ACHN (cell line): ENCODE data around the gene SIRT7.

Source experiments
- DNase-seq: peaks from one replicate; pipeline ENCODE4 v3.0.0-alpha.2; 2015
- in situ Hi-C: cut with HindIII; loops from 2 replicates; pipeline ENCODE4 v1.10.0; 2017; ENCODE audit warnings: low sequenced_read_pairs, low pct_ligation_motif_present, low pct_unique_long_range_greater_than_20kb

SIRT7 gene

DNA sequence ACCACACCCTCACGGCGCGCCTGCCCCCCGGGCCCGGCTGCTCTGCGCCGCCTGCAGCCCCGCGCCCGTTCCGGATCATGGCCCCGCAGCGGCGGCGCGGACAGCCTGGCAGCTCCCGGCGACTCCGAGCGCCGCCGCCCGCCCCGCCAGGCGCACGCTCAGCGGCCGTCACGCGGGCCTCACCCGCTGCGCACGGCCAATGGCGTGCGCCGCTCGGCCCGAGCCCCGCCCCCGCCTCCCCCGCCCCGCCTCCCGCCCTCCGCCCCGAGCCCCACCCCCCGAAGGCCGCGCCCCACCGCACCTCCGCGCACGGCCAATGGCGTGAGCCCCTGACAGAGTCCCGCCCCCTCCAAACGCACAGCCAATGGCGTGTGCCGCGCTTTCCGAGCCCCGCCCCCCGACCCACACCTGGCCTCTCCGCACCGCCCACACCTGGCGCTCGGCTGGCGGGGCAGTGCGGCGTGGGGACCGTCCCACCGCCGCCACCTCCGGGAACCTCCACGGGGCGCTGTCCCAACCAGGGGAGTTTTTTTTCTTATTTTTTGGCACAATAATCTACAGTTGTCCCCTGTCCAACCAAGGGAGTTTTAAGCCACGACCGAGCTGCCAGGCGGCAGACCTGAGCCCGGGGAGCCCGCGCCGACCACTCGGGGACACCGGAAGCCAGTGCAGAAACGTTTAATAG, 6.6 kb downstream of the SIRT7 start, which contains the start of gene PCYT2:
Gene PCYT2 (minus strand): TSS at position 123 of the 685 bp plus-strand sequence. CDS start 44 bp downstream, at position 79.
- peak; percentile 85 for DNase-seq
- in situ Hi-C loops, result no loop called here

DNA sequence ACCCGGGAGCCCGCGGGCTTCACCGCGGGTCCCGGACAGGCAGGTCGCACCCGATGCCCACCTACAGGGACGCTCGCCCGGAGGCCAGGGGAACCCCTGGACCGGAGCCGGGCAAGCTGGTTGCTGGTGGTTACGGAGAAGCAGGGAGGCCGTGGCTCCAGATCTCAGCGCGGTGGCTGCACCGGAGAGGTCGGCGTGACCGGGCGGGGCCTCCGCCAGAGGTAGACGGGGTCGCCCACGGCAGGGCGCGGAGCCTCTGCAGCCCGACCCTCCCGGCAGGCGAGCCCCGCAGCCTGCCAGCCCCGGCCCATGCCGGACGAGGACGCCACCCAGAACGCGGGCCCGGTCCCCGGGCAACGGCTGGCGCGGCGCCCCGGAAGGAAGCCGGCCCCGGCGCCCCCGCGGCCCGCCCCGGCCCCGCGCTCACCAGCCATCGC, 7.1 kb downstream of the SIRT7 start:
- in situ Hi-C loops, result no loop called here

DNA sequence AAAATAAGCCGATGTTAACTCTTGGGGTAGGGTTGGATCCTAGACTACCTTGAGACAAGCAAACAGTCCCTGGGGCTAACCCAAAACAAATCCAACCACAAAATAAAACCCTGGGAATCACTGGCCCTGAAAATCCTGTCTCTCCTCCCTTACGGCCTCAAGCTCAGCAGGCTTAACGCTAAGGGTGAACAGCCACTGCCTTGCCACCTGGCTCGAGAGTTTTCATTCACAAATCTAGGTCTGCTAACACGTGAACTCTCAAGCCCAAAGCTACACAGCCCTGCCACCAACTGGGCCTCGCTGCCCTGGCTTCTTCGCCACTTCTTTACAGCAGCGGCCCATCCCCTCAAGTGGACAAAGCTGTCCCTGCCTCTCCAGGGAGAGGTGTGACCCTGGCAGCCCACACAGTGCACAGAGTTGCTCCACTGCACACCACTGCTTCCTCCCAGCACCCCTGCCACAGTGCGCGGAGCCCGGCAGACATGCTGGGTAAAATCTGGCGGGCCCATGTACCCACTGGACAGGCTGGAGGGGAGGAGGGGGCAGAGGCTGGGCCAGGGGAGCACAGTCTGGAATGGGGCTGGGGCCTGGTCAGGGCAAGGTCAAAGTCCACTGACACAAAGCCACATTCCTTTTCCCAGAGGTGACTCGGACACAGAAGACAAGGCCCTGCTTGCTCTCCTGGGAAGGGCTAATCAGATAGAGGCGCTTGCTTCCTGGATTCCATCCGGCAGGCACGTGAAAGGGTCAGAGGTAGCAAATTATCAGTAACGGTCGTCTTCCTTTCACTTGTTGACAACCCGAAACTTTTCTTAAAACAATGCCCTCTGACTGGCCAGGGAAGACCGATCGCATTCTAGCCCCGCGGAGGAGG, 7.8 kb downstream of the SIRT7 start:
- in situ Hi-C loops, result no loop called here
- no peak for DNase-seq

More for the DNA sequence above, 7.1 kb downstream of the SIRT7 start:
- peak; percentile 15 for DNase-seq

GRCh38 chr17:81909231-81909630, 8.7 kb downstream of the SIRT7 start:
- in situ Hi-C loops, result no loop called here
- DNase-seq, result no peak

DNA sequence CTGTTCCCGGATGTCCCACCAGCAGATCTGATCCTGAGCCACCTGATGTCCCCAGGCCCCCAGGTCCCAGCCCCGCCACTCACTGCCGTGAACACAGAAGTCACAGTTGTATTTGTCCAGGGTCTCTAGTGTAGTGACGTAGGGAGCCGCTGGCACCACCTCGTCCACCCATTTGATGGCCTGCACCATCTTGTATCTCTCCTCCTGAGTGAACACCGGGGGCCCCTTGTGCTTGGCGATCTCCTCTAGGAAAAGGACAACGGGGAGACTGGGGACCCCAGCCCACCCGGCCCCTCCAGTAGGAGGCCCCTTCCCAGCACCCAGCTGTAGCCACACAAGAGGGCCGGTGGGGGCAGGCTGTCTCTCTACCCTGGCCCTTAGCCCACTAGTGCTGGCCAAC, 9.2 kb downstream of the SIRT7 start:
- in situ Hi-C loops, result no loop called here
- no peak for DNase-seq

- in situ Hi-C loops, result no loop called here
These were observed 10.5 kb downstream of the SIRT7 start for GRCh38 chr17:81907219-81908145.

GRCh38 chr17:81906476-81907218, 11.3 kb downstream of the SIRT7 start:
- DNase-seq, result no peak

More at GRCh38 chr17:81907219-81908145, 10.5 kb downstream of the SIRT7 start:
- no peak for DNase-seq

DNA sequence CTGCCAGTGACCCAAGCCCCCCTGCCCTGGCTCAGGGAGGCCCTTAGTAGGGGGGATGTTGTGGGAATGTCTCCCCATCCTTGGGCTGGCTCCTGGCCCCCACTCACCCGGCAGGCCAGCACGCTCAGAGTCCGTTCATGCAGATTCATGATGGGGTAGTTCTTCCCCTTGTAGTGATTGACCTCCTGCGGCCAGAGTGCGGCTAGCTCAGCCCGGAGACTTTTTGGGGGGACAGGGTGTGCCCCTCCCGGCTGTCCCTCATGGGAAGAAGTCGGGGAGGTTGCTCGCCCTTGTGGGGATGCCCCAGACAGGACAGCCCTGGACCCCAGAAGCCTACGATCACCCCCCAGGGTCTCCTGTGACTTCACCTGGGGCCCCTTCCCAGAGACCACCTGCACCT, 12.0 kb downstream of the SIRT7 start:
- in situ Hi-C loops, result no loop called here
- DNase-seq, result no peak

More at GRCh38 chr17:81906476-81907218, 11.3 kb downstream of the SIRT7 start:
- in situ Hi-C loops, result no loop called here

GRCh38 chr17:81905424-81905875, 12.5 kb downstream of the SIRT7 start:
- in situ Hi-C loops, result no loop called here
- no peak for DNase-seq

DNA sequence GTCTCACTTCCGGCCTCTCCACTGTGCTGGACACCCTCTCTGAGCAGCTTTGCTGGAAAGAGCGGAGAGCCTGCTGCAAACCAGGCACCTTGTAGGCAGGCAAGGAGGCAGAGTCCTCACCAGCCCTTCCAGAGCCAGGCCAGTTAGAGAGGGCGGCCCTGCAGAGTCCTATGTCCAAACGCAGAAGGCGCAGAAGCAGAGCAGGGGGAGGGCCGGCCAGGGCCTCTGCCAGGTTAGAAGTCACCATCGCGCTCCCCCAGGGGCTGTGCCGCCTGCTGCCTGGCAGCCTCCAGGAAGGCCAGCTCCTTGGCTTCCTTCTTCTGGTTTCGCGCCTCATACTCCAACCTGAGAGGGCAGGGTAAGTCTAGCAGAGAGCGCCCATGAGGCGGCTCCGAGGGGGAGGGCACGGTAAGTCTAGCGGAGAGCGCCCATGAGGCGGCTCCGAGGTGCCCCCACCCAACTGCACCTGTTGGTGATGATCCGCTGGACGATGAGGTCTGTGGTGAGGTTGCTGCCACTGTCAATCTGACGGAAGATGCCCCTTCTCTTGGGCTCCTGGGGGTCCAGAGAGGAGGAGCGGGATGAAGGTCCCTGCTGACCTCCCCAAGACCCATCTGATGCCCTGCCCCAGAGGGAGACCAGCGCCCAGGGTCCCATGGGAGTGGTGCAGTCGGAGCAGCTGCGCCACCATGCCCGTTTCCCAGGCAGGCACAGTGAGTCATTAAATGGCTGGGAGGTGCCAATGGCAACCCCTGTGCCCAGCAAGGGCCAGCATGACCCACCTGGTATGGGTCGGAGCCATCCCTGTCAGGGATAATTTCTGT, 13.2 kb downstream of the SIRT7 start:
- in situ Hi-C loops, result no loop called here
- DNase-seq, result no peak

GRCh38 chr17:81903896-81904599, 13.9 kb downstream of the SIRT7 start:
- in situ Hi-C loops, result no loop called here
- no peak for DNase-seq

GRCh38 chr17:81903415-81903831, 14.6 kb downstream of the SIRT7 start:
- in situ Hi-C loops, result no loop called here
- DNase-seq, result no peak

- in situ Hi-C loops, result no loop called here
- DNase-seq, result no peak
These were observed 15.1 kb downstream of the SIRT7 start for GRCh38 chr17:81902653-81903414.

DNA sequence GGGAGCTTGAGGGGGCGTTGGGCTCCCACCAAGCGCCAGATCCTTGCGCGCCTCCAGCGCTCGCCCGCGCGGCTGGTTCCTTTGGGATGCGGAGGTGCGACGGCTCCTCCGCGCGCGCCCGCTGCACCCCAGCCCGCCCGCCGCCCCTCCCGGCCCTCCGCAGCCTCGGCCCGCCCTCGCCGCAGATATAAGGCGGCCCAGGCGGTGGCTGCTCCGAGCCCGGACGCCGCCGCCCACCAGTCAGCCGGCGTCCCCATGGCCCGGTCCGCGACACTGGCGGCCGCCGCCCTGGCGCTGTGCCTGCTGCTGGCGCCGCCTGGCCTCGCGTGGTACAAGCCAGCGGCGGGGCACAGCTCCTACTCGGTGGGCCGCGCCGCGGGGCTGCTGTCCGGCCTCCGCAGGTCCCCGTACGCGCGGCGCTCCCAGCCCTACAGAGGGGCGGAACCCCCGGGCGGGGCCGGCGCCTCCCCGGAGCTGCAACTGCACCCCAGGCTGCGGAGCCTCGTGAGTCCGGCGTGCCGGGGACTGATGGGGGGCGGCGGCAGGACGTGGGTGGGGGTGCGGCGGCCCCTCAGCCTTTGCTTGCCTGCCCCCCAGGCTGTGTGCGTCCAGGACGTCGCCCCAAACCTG, 15.8 kb downstream of the SIRT7 start, which contains the start of gene NPB:
Gene NPB (plus strand): TSS at position 216 of the 630 bp plus-strand sequence. CDS start 40 bp downstream, at position 256.
- in situ Hi-C loops, result no loop called here
- DNase-seq, result no peak
